GM12892 (cell line): ENCODE measurements around the gene S100PBP.

Experiments used
- POLR2A ChIP-seq: IDR thresholded peaks from 2 replicates; pipeline ENCODE4 v1.6.1; 2011; ENCODE audit warnings: low read depth, low read length, control low read depth
- POLR2AphosphoS5 ChIP-seq: IDR thresholded peaks from 2 replicates; pipeline ENCODE4 v1.6.1; 2011; ENCODE audit warnings: low read depth, low read length, control low read depth
- TAF1 ChIP-seq: IDR thresholded peaks from 2 replicates; pipeline ENCODE4 v1.6.1; 2011; ENCODE audit warnings: low read depth, mild to moderate bottlenecking, control low read depth, low read length, borderline replicate concordance

GRCh38 chr1:32867671-32868070, 50.2 kb downstream of the S100PBP start:
- TF ChIP-seq POLR2A: no peak
- TF ChIP-seq POLR2AphosphoS5: no peak
- no peak for TF ChIP-seq TAF1
